Gastroesophageal sphincter (tissue), 4 donors: ENCODE results near the gene SUGCT. TPM values are rescaled to one million over a fixed set of nuclear protein-coding genes. Genes with fewer than 3 reads are reported as not detected.
A peak's percentile ranks its signal among the peaks of the same experiment; 100 is the strongest.

Experiments used
- ATAC-seq: fragments of 150-250 bp; one replicate; pipeline ENCODE4 v1.9.1; 2016; ENCODE audit warnings: mild to moderate bottlenecking, moderate library complexity
- H3K27ac ChIP-seq, 4 donors: fragments of 200-600 bp; sonication (generic) in 3 of 4; 1 replicate in 3 of 4; 2 replicates in 1 of 4; pipeline ENCODE4 v1.5.1; 2016 to 2019
- H3K27me3 ChIP-seq: fragments of 200-600 bp; sonication (generic); one replicate; pipeline ENCODE4 v1.5.1; 2019
- H3K36me3 ChIP-seq, 2 donors: fragments of 200-600 bp; sonication (generic); one replicate each; pipeline ENCODE4 v1.5.1; 2019; ENCODE audit warnings: control low read depth in 1 of 2
- H3K4me1 ChIP-seq, 3 donors: fragments of 200-600 bp; sonication (generic); 1 replicate in 2 of 3; 2 replicates in 1 of 3; pipeline ENCODE4 v1.5.1; 2016 to 2019; ENCODE audit warnings: control low read depth in 2 of 3
- H3K4me3 ChIP-seq, 2 donors: fragments of 200-600 bp; sonication (generic); one replicate each; pipeline ENCODE4 v1.5.1; 2019; ENCODE audit warnings: mild to moderate bottlenecking in 1 of 2, moderate library complexity in 1 of 2
- H3K9me3 ChIP-seq, 3 donors: fragments of 200-600 bp; sonication (generic); one replicate each; pipeline ENCODE4 v1.5.1; 2017 to 2019; ENCODE audit warnings: control low read depth in 2 of 3
- EP300 ChIP-seq: sonication (generic); formaldehyde crosslinking; IDR thresholded peaks from one replicate; pipeline ENCODE4 v1.6.1; 2017; ENCODE audit warnings: antibody characterized with exemption, mild to moderate bottlenecking
- POLR2A ChIP-seq, 2 donors: fragments of 450-650 bp; IDR thresholded peaks; one replicate each; pipeline ENCODE4 v1.6.1; 2017; ENCODE audit warnings: antibody characterized with exemption in 2 of 2, mild to moderate bottlenecking in 2 of 2, moderate library complexity in 1 of 2
- POLR2AphosphoS5 ChIP-seq: sonication (generic); formaldehyde crosslinking; IDR thresholded peaks from one replicate; pipeline ENCODE4 v1.6.1; 2017; ENCODE audit warnings: antibody characterized with exemption
- WGBS, 2 donors: methylation state at CpG; one replicate each; pipeline ENCODE4 v1.1.5; 2018; ENCODE audit warnings: low coverage in 1 of 2; 5-methylcytosine and 5-hydroxymethylcytosine counted together
- total RNA-seq, 4 donors: library from RNA; depleted of rRNA; stranded (reverse); fragments of >200 nt; gene quantifications; one replicate each; pipeline ENCODE4 v1.1.0, GENCODE V29; 2016
- TF ChIP-seq, protein P1 (sequence below), 4 experiments: fragments of 200-600 bp in 2 of 4; fragments of 450-650 bp in 2 of 4; sonication (generic) in 1 of 4; IDR thresholded peaks; one replicate each; pipeline ENCODE4 v1.5.1; 2017 to 2019; ENCODE audit warnings: antibody characterized with exemption in 4 of 4, mild to moderate bottlenecking in 2 of 4, moderate library complexity in 2 of 4

Gene SUGCT
- total RNA-seq, 4 donors from 2014 or later = 1.2 to 17.3 (median 10.8) TPM

GRCh38 chr7:40890088-40890692, 755.4 kb downstream of the SUGCT start:
- Histone ChIP-seq H3K4me3 (no peak overlapping the region), H3K36me3 (no peaks in the 10 kb centered on the region), H3K27me3 (no peaks in the 10 kb centered on the region), H3K4me1 (no peaks in the 10 kb centered on the region), H3K27ac (no peak overlapping the region), H3K9me3 (peaks cover 0 to 27% (median 0%) of the 10 kb centered on the region in 3 donors)
- 100% methylated on average over 1 of the region's 1 CpG for WGBS, 2 donors
- ATAC-seq = no peak
- TF ChIP-seq POLR2A (IDR thresholded peaks at IDR 0.05) (no peak), POLR2AphosphoS5 (no peak), EP300 (no peak)
- TF ChIP-seq, protein P1, sequence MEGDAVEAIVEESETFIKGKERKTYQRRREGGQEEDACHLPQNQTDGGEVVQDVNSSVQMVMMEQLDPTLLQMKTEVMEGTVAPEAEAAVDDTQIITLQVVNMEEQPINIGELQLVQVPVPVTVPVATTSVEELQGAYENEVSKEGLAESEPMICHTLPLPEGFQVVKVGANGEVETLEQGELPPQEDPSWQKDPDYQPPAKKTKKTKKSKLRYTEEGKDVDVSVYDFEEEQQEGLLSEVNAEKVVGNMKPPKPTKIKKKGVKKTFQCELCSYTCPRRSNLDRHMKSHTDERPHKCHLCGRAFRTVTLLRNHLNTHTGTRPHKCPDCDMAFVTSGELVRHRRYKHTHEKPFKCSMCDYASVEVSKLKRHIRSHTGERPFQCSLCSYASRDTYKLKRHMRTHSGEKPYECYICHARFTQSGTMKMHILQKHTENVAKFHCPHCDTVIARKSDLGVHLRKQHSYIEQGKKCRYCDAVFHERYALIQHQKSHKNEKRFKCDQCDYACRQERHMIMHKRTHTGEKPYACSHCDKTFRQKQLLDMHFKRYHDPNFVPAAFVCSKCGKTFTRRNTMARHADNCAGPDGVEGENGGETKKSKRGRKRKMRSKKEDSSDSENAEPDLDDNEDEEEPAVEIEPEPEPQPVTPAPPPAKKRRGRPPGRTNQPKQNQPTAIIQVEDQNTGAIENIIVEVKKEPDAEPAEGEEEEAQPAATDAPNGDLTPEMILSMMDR (IDR thresholded peaks at IDR 0.05) = no peak

DNA sequence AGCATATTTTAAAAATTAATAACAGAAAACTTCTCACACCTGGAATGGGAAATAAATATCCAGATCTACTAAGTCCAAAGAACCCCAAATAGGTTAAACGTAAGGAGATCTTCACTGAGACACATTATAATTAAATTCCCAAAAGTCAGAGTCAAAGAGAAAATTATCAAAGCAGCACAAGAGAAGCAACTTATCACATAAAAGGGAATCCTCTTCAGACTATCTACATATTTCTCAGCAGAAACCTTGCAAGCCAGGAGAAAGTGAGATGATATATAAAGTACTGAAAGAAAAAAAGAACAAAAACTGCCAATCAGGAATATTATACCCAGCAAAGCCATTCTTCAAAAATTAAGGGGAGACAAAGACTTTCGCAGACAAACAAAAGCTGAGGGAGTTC, 756.4 kb downstream of the SUGCT start:
- no peaks in the 10 kb centered on the region for H3K27me3 ChIP-seq
- TF ChIP-seq, protein P1 (IDR thresholded peaks at IDR 0.05) = no peak
- TF ChIP-seq POLR2A (IDR thresholded peaks at IDR 0.05) = no peak
- TF ChIP-seq EP300 = no peak
- no peak for TF ChIP-seq POLR2AphosphoS5
- no peaks in the 10 kb centered on the region for H3K36me3 ChIP-seq
- WGBS, 2 donors = 94 to 96% methylated on average over 2 of the region's 2 CpGs
- no peak overlapping the region for H3K4me3 ChIP-seq
- no peak overlapping the region for H3K27ac ChIP-seq
- peaks cover 0 to 28% (median 0%) of the 10 kb centered on the region in 3 donors for H3K9me3 ChIP-seq
- no peak for ATAC-seq
- no peaks in the 10 kb centered on the region for H3K4me1 ChIP-seq

DNA sequence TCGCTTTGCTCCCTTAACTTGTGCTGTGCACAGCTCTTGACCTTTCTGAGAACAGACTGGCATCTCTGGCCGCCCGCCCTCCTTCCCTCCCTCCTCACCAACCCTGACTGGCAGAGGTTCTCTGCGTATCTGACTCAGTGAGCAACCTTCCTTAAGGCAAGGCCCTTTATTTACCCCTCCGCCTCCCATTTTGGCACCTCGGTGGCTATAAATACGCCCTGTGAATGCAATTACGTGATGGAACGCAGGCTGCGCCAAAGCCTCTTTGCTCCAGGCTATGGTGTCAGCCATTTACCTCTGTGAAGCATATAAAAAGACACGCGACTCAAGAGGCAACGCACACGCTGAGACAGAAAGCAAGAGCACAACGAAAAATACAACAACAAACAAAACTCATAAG, 764.3 kb downstream of the SUGCT start:
- WGBS, 2 donors = 91 to 100% methylated on average over 2 to 13 of the region's 15 CpGs
- no peaks in the 10 kb centered on the region for H3K27me3 ChIP-seq
- no peaks in the 10 kb centered on the region for H3K36me3 ChIP-seq
- ATAC-seq = peak; percentile 61
- peaks cover 0 to 10% (median 0%) of the 10 kb centered on the region in 3 donors for H3K9me3 ChIP-seq
- H3K4me3 ChIP-seq = peak overlapping the region in 1 of 2 donors; percentile 33
- H3K4me1 ChIP-seq = peaks cover 0 to 13% (median 0%) of the 10 kb centered on the region in 3 donors
- TF ChIP-seq, protein P1 (IDR thresholded peaks at IDR 0.05) = no peak
- TF ChIP-seq POLR2A (IDR thresholded peaks at IDR 0.05) (no peak), EP300 (no peak), POLR2AphosphoS5 (peak; percentile 77)
- H3K27ac ChIP-seq = peak overlapping the region; percentile 67 to 87 (median 78)

DNA sequence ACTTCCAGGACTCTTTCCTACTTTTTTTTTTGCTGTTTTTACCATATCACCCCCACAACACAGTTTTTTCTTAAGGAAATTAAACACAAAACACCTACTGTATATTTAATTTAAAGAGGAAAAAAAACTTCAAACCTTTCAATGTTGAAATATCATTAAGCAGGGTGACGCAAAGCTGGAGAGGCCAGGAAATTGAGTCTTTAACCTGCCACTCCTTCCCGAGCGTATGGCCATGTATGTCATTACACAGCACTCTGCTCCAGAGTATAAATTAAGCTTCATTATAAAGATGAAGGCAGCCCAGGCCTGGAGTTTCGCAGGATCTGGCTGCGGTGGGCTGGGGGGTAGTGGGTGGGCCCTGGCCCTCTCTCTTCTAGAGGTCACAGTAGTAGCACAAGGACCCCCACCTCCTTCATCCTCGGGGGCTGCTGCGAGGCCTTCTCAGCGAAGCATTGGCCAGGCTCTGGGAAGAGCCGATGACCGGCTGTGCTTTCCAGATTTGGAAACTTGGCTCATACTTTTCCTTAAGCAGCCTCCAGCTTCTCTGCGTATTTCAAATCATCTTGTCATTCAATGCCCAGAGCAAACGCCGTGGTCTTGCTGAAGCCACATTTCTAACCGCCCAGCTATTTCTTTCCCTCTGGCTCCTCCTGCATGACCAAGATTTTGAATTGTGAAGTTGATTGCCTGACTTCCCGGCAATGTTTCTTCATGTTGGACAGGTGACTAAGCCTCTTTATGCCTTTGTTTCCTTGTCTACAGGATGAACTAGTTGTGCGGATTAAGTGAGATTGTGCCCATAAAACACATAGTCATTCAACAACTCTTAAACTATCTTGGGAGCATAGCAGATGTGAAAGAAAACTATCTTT, 765.1 kb downstream of the SUGCT start:
- 53 to 54% methylated on average over 11 to 16 of the region's 16 CpGs for WGBS, 2 donors
- Histone ChIP-seq H3K36me3 (no peaks in the 10 kb centered on the region), H3K4me3 (peak overlapping the region in 1 of 2 donors; percentile 33), H3K27me3 (no peaks in the 10 kb centered on the region), H3K4me1 (peaks cover 0 to 13% (median 0%) of the 10 kb centered on the region in 3 donors), H3K27ac (peak overlapping the region; percentile 67 to 87 (median 78)), H3K9me3 (peaks cover 0 to 10% (median 0%) of the 10 kb centered on the region in 3 donors)
- TF ChIP-seq, protein P1 (IDR thresholded peaks at IDR 0.05) = no peak
- TF ChIP-seq POLR2AphosphoS5 = peak; percentile 60
- ATAC-seq = peak; percentile 78
